CD4-positive, alpha-beta T cell treated with Interleukin-6 at 100 ng/mL for 8 hours (primary cell): ENCODE results near the gene OR51M1.
"Not testable (repeated sequence)": the region's sequence is repeated elsewhere in the genome, so short reads cannot be mapped to it uniquely, and the experiment has no call there.

ENCODE experiments used
- DNase-seq: peaks from one replicate; pipeline ENCODE4 v3.0.0-alpha.2; 2020; ENCODE audit warnings: mixed read lengths, low spot score

The OR51M1 gene

GRCh38 chr11:5383576-5383975, at the start of gene OR51M1:
TSS of gene OR51M1 (plus strand) at chr11:5383812. CDS start at chr11:5389399, 5,587 bp downstream.
- no peak for DNase-seq

DNA sequence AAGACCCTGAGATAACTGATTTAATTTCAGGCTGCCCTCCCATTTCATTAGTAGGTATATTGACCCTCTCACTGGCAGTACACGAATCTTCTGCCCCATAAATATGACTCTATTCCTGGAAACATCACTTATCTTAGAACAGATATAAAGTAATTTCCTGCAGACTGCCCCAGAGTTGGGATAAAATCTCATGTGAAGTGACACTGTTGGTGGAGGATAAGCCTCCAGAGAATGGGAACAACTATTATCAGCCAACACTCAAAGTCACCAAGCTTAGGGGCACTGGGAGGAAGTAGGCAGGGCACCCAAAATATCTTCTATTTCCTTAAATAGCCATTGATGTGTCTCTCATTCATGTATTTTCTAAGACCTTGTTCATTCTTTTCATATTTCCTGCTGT, 48.4 kb upstream of the OR51M1 start:
- DNase-seq: no peak

DNA sequence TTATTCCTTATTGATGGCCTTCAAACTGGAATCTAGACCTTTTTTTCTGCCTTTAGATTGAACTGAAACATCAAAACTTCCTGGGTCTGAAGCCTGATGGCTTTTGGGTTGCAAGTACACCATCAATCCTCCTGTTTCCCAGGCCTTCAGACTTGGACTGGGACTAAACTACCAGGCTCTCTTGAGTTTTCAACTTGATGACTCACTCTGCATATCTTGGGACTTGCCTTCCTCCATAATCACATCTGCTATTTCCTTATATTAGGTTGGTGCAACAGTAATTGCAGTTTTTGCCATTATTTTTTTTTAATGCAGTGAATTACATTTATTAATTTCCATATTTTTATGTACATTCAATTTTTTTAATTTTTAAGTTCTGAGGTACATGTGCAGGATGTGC, 47.3 kb upstream of the OR51M1 start:
- DNase-seq: no peak

GRCh38 chr11:5337253-5337652, 46.4 kb upstream of the OR51M1 start:
- not testable (repeated sequence) for DNase-seq

DNA sequence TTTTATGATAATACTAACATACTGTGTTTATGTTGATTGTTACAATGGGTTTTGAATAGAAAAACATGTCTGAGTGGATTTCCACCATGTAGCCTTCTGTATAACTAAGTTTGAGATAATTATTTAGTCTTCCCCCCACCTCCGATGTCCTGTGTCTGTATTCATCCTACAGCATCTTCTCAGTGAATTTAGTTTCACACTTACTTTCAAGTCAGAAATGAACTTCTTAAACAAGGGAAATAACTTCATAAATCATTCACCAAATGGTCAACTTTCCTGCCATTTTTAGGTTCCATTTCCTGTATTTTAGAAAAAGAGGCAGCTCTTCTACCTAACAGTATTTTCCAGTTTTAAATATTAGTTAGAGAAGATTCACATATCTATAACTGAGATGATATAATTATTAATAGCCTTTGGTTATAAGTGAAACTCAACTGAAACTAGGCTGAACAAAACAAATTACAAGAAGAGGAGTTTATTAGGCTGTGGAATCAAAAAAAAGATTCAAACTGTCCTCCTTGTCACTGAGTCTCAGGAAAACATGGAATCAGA, 43.8 kb upstream of the OR51M1 start:
- no peak for DNase-seq

- DNase-seq: no peak
These were observed 39.9 kb upstream of the OR51M1 start, which contains the start of gene OR51B5 for GRCh38 chr11:5343474-5344335. TSS of gene OR51B5 (minus strand) at chr11:5343524. CDS start at chr11:5343524, 0 bp downstream.

DNA sequence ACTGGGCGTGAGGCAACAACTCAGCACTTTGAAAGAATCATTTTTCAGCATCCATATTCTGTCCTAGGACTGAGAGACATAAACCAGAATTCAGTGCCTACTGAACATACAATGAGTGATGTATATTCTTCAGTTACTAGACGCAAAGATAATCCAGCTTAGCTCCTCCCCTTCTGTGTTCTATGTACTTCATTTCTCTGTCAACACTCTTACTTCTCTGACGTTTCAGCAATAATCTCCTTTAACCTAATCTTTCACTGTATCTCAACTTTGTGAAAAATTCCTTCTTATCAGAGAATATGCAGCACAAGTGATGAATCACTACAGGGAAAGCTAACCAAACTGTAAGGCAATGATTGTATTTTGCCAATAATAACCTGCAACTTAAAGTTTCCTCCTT, 37.8 kb upstream of the OR51M1 start:
- no peak for DNase-seq

- DNase-seq: no peak
These were observed 34.9 kb upstream of the OR51M1 start for GRCh38 chr11:5348551-5349194.

- DNase-seq: no peak
These were observed 34.1 kb upstream of the OR51M1 start for GRCh38 chr11:5349550-5349949.

DNA sequence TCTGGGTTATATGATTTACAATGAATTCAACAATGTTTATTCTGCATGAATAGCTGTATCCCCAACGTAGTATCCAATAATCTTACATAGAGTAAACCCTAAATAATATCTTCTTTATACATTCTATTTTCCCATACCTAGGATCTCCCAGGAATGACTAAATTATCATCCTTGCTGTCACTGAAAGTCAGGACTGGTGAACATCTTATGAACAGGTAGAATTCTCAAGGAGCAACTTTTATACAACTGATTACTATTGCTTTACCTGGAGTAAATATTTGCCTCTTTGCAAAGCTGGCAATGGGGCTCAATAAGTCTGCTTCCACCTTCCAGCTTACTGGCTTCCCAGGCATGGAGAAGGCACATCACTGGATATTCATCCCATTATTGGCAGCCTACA, 32.4 kb upstream of the OR51M1 start, which contains the start of gene OR51B6:
TSS of gene OR51B6 (plus strand) at position 301 of the 400 bp plus-strand sequence. CDS start at position 301, 0 bp downstream.
- no peak for DNase-seq

DNA sequence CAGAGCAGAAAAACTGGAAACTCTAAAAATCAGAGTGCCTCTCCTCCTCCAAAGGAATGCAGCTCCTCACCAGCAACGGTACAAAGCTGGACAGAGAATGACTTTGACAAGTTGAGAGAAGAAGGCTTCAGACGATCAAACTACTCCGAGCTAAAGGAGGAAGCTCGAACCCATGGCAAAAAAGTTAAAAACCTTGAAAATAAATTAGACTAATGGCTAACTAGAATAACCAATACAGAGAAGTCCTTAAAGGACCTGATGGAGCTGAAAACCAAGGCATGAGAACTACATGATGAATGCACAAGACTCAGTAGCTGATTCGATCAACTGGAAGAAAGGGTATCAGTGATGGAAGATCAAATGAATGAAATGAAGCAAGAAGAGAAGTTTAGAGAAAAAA, 27.6 kb upstream of the OR51M1 start:
- not testable (repeated sequence) for DNase-seq

DNA sequence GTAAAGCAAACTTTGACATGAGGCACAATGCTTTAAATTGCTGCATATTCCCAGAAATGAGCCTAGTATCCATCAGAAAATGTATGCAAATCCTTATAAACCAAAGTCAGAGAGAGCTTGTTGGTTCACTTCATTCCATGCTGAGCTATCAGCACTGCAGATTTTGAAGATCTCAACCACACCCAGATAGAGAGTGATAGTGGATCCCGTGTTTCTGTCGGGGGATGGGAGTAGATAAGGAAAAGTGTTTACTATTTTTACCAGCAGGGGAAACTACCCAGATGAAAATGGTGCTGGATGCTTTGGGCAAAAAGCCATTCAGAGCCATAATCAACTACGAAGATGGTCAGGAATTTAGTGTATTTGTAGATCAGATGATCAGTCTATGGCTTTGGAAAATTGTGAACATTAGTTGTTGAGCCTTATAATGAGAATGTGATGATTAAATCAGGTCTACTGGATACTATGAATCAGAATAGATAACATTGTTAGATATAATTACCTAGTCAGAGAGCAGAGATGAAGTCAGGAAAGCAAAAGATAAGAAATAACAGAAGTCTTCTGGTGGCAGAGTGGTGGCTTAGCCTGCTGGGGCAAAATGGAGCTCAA, 21.5 kb upstream of the OR51M1 start:
- DNase-seq: no peak

GRCh38 chr11:5363679-5364078, 19.9 kb upstream of the OR51M1 start:
- DNase-seq: no peak

DNA sequence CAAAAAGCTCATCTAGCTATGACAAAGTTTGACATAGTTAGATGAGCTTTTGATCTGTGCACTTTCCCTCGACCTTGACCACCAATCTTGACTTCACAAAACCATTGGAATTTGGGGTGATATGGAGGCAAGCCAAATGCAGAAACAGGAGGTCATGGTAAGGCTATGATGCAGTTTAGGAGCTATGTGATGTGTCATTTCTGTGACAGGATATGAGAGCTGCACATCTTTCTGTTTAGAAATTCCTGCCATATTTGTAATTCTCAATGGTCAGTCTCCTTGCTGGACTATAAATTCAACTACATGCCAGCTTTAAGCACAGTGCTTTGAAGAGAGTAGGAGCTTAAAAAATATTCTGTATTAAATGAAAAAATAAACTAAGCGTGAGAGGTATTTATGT, 19.4 kb upstream of the OR51M1 start:
- DNase-seq: no peak

DNA sequence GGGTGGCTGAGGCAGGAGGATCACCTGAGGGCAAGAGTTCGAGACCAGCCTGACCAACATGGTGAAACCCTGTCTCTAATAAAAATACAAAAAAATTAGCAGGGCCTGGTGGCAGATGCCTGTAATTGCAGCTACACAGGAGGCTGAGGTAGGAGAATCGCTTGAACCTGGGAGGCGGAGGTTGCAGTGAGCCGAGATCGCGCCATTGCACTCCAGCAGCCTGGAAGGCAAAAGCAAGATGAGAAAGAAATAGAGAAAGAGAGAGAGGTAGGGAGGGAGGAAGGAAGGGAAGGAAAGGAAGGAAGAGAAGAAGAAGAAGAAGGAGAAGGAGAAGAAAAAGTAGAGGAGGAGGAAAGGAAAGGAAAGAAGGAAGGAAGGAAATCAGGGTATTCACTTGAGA, 17.2 kb upstream of the OR51M1 start:
- DNase-seq: not testable (repeated sequence)

GRCh38 chr11:5366856-5367255, 16.8 kb upstream of the OR51M1 start:
- no peak for DNase-seq

GRCh38 chr11:5367448-5368074, 16.1 kb upstream of the OR51M1 start:
- DNase-seq: no peak

DNA sequence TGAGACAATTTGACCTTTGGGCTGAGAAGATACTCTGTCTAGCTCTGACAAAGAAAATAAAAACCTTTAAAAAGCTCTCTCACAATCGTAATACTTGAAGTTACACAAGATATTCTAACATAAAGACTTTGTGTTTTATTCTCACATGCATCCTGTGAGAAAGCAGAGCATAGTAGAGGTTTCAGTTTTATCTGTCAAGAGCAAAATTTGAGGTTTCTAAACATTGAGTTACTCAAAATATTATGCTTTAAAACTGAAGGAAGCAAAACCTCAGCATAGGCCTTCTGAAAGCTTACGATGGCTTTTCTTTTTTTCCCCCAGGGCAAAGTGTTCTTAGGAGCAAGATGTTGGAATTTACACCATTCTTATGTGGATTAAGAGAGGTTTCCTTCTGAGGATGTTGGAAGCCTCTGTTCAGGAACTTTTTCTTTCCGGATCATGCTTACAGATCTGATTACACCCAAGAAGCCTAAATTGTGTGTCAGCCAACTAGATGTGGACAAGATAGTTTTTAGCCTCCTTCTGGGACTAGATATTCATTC, 15.0 kb upstream of the OR51M1 start:
- no peak for DNase-seq

GRCh38 chr11:5369789-5370188, 13.8 kb upstream of the OR51M1 start:
- no peak for DNase-seq

GRCh38 chr11:5380740-5381342, 2.8 kb upstream of the OR51M1 start:
- DNase-seq: peak; percentile 3

GRCh38 chr11:5384335-5384734, 723 bp downstream of the OR51M1 start:
- DNase-seq: no peak
